Measurements from ENCODE around the gene DCDC2C.

DNA sequence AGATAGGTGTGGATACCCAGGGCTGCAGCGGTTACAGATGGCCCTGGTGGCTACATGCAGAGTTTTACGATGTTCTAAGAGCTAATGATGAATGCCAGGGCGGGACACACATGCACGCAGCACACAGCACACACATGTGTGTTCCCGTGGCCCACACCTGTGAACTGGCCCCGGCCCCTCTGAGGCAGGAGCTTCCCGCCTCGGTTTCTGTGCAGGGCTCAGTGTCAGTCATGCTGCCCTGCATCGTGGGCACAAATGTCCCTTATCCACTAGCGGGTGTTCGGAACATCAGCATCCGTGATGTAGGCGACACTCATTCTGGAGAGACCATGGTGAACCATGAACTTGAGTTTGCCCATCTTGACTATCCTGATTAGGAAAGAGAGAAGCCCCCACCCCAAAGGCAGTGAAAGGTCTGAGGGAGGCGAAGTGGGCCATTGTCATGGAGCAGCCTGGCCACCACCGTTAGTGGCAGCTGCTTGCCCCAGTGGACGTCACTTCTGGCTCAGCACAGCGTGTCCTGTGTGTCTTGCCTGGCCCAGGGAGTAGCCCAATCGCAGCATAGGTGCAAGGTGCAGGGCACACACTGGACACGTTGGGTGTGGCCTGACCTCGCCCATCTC is 43.8 kb downstream of the DCDC2C start:
- TF ChIP-seq, protein P1, sequence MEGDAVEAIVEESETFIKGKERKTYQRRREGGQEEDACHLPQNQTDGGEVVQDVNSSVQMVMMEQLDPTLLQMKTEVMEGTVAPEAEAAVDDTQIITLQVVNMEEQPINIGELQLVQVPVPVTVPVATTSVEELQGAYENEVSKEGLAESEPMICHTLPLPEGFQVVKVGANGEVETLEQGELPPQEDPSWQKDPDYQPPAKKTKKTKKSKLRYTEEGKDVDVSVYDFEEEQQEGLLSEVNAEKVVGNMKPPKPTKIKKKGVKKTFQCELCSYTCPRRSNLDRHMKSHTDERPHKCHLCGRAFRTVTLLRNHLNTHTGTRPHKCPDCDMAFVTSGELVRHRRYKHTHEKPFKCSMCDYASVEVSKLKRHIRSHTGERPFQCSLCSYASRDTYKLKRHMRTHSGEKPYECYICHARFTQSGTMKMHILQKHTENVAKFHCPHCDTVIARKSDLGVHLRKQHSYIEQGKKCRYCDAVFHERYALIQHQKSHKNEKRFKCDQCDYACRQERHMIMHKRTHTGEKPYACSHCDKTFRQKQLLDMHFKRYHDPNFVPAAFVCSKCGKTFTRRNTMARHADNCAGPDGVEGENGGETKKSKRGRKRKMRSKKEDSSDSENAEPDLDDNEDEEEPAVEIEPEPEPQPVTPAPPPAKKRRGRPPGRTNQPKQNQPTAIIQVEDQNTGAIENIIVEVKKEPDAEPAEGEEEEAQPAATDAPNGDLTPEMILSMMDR (conservative IDR thresholded peaks at IDR 0.05; ENCODE audit: low read depth, low read length), result no peak
- TF ChIP-seq EZH2 (IDR thresholded peaks at IDR 0.05; ENCODE audit: borderline replicate concordance, low read depth, low read length, poor library complexity, severe bottlenecking), result no peak

Measured in A673 (cell line).